Measurements from ENCODE around the gene DNMBP.

DNMBP gene

GRCh38 chr10:100009793-100010676, at the start of gene DNMBP:
Gene DNMBP (minus strand): TSS chr10:100009947. CDS start chr10:99972124, 37,823 bp downstream.
- DNase-seq (ENCODE audit: extremely low spot score, insufficient read length, low read depth) (peak; percentile 77), FAIRE-seq (peak; percentile 49)

GRCh38 chr10:100057948-100058347, 48.2 kb upstream of the DNMBP start:
- no peak for FAIRE-seq
- DNase-seq (ENCODE audit: extremely low spot score, insufficient read length, low read depth), result no peak

- FAIRE-seq, result no peak
Measured at GRCh38 chr10:100053686-100054460, 44.1 kb upstream of the DNMBP start.

GRCh38 chr10:100046021-100046486, 36.3 kb upstream of the DNMBP start:
- FAIRE-seq (peak; percentile 73), DNase-seq (ENCODE audit: extremely low spot score, insufficient read length, low read depth) (peak; percentile 46)

More at GRCh38 chr10:100053686-100054460, 44.1 kb upstream of the DNMBP start:
- DNase-seq (ENCODE audit: extremely low spot score, insufficient read length, low read depth), result no peak

GRCh38 chr10:100045592-100045991, 35.8 kb upstream of the DNMBP start:
- DNase-seq (ENCODE audit: extremely low spot score, insufficient read length, low read depth) (no peak), FAIRE-seq (no peak)

GRCh38 chr10:100043796-100044195, 34.0 kb upstream of the DNMBP start:
- DNase-seq (ENCODE audit: extremely low spot score, insufficient read length, low read depth) (no peak), FAIRE-seq (no peak)

GRCh38 chr10:100043344-100043743, 33.6 kb upstream of the DNMBP start:
- FAIRE-seq (no peak), DNase-seq (ENCODE audit: extremely low spot score, insufficient read length, low read depth) (no peak)

GRCh38 chr10:100041306-100042002, 31.7 kb upstream of the DNMBP start:
- no peak for FAIRE-seq
- no peak for DNase-seq (ENCODE audit: extremely low spot score, insufficient read length, low read depth)

GRCh38 chr10:100038561-100039071, 28.9 kb upstream of the DNMBP start:
- DNase-seq (ENCODE audit: extremely low spot score, insufficient read length, low read depth) (no peak), FAIRE-seq (no peak)

GRCh38 chr10:100037758-100038315, 28.1 kb upstream of the DNMBP start:
- FAIRE-seq (no peak), DNase-seq (ENCODE audit: extremely low spot score, insufficient read length, low read depth) (no peak)

- DNase-seq (ENCODE audit: extremely low spot score, insufficient read length, low read depth) (no peak), FAIRE-seq (no peak)
Measured at GRCh38 chr10:100036850-100037249, 27.1 kb upstream of the DNMBP start.

- DNase-seq (ENCODE audit: extremely low spot score, insufficient read length, low read depth) (no peak), FAIRE-seq (peak; percentile 24)
Measured at GRCh38 chr10:100033766-100034418, 24.1 kb upstream of the DNMBP start.

GRCh38 chr10:100027416-100027815, 17.7 kb upstream of the DNMBP start:
- DNase-seq (ENCODE audit: extremely low spot score, insufficient read length, low read depth) (no peak), FAIRE-seq (no peak)

GRCh38 chr10:100025576-100025975, 15.8 kb upstream of the DNMBP start:
- DNase-seq (ENCODE audit: extremely low spot score, insufficient read length, low read depth) (no peak), FAIRE-seq (no peak)

- no peak for FAIRE-seq
Measured at GRCh38 chr10:100024748-100025147, 15.0 kb upstream of the DNMBP start.

GRCh38 chr10:100022403-100022802, 12.7 kb upstream of the DNMBP start:
- DNase-seq (ENCODE audit: extremely low spot score, insufficient read length, low read depth), result no peak
- FAIRE-seq, result no peak

More at GRCh38 chr10:100024748-100025147, 15.0 kb upstream of the DNMBP start:
- DNase-seq (ENCODE audit: extremely low spot score, insufficient read length, low read depth), result no peak

- FAIRE-seq (peak; percentile 83), DNase-seq (ENCODE audit: extremely low spot score, insufficient read length, low read depth) (no peak)
Measured at GRCh38 chr10:100021322-100021721, 11.6 kb upstream of the DNMBP start.

GRCh38 chr10:100020886-100021253, 11.1 kb upstream of the DNMBP start:
- FAIRE-seq (no peak), DNase-seq (ENCODE audit: extremely low spot score, insufficient read length, low read depth) (no peak)

GRCh38 chr10:100020142-100020885, 10.6 kb upstream of the DNMBP start:
- FAIRE-seq, result peak; percentile 91
- peak; percentile 39 for DNase-seq (ENCODE audit: extremely low spot score, insufficient read length, low read depth)

All from GM18507 (cell line).